K562 (cell line): ENCODE results near the gene BIRC6. TPM values are rescaled to one million over a fixed set of nuclear protein-coding genes. Genes with fewer than 3 reads are reported as not detected.

Experiments used
- ARHGAP35 ChIP-seq: fragments of 450-650 bp; IDR thresholded peaks from 2 replicates; pipeline ENCODE4 v1.6.1; 2018; ENCODE audit not compliant: partially characterized antibody
- ATF4 ChIP-seq: fragments of 450-650 bp; formaldehyde crosslinking; IDR thresholded peaks from 2 replicates; pipeline ENCODE4 v1.4.0; 2022; ENCODE audit warnings: mild to moderate bottlenecking, moderate library complexity
- BACH1 ChIP-seq: fragments of 200-800 bp; sonication (Bioruptor generic); IDR thresholded peaks from 2 replicates; pipeline ENCODE4 v1.6.1; 2016; ENCODE audit warnings: missing genetic modification characterization, missing compliant biosample characterization
- CBFA2T3 ChIP-seq: fragments of 450-650 bp; IDR thresholded peaks from 2 replicates; pipeline ENCODE4 v1.6.1; 2017
- CCNT2 ChIP-seq: IDR thresholded peaks from 2 replicates; pipeline ENCODE4 v1.6.1; 2011; ENCODE audit warnings: borderline replicate concordance, low read depth, mild to moderate bottlenecking, moderate library complexity, mixed read lengths, low read length; ENCODE audit not compliant: insufficient read length; ENCODE audit errors: extremely low read depth
- CGGBP1 ChIP-seq: fragments of 250-450 bp; sonication (Bioruptor Pico); IDR thresholded peaks from 2 replicates; pipeline ENCODE4 v1.9.0; 2021; ENCODE audit warnings: mild to moderate bottlenecking
- ELK1 ChIP-seq: sonication (generic); formaldehyde crosslinking; IDR thresholded peaks from 2 replicates; pipeline ENCODE4 v1.8.1; 2022; ENCODE audit warnings: missing genetic modification reagents
- FUS ChIP-seq: fragments of 200-400 bp; formaldehyde crosslinking; optimal IDR thresholded peaks from 2 replicates; pipeline ENCODE3; 2017; ENCODE audit warnings: low read depth, low read length
- IRF9 ChIP-seq: fragments of 450-650 bp; IDR thresholded peaks from 2 replicates; pipeline ENCODE4 v1.6.1; 2016; ENCODE audit warnings: missing biosample characterization, missing genetic modification characterization
- REST ChIP-seq, 2 experiments: fragments of 450-650 bp; formaldehyde crosslinking in 1 of 2; IDR thresholded peaks; 2 replicates each; pipeline versions ENCODE4 v1.4.0 to v1.6.1; 2014 to 2020; ENCODE audit warnings: mild to moderate bottlenecking in 2 of 2, borderline replicate concordance in 1 of 2, low read depth in 1 of 2
- SMARCA5 ChIP-seq: fragments of 450-650 bp; IDR thresholded peaks from 2 replicates; pipeline ENCODE4 v1.6.1; 2016
- TRIM24 ChIP-seq, 2 experiments: fragments of 450-650 bp; IDR thresholded peaks; 2 replicates each; pipeline ENCODE4 v1.6.1; 2016
- U2AF1 ChIP-seq: fragments of 200-400 bp; formaldehyde crosslinking; optimal IDR thresholded peaks from 2 replicates; pipeline ENCODE3; 2017; ENCODE audit warnings: mild to moderate bottlenecking, low read depth, low read length, moderate library complexity
- ZNF174 ChIP-seq: fragments of 250-450 bp; sonication (Bioruptor Pico); IDR thresholded peaks from 2 replicates; pipeline ENCODE4 v1.4.0; 2020; ENCODE audit warnings: mild to moderate bottlenecking
- ZNF354B ChIP-seq: fragments of 250-450 bp; sonication (Bioruptor Pico); IDR thresholded peaks from 2 replicates; pipeline ENCODE4 v1.4.0; 2020
- polyA plus RNA-seq, 8 experiments: library from polyadenylated mRNA; depleted of rRNA in 4 of 8; stranded (reverse) in 5 of 8; unstranded in 3 of 8; fragments of >200 nt; fragmentation: Nextera tagmentation in 2 of 8; fragmentation: Illumina TruSeq in 1 of 8; extraction: Ambion mirVana in 2 of 8; extraction: Trizol in 1 of 8; gene quantifications; 2 replicates each; pipeline versions ENCODE4 v1.2.1 to v1.2.3, GENCODE V29; 2011 to 2014; ENCODE audit warnings: inconsistent platforms in 1 of 8, missing spikeins in 1 of 8
- total RNA-seq, 7 experiments: library from RNA; depleted of rRNA in 6 of 7; stranded (reverse); fragments of >200 nt in 6 of 7; fragmentation: Illumina TruSeq in 2 of 7; extraction: Trizol in 2 of 7; gene quantifications; 2 replicates each; pipeline versions ENCODE4 v1.2.1 to v1.2.3, GENCODE V29; 2011 to 2021; ENCODE audit warnings: low replicate concordance in 1 of 7
- TF ChIP-seq, protein P1 (sequence below), 2 experiments: fragments of 450-650 bp in 1 of 2; sonication (generic) in 1 of 2; formaldehyde crosslinking in 1 of 2; IDR thresholded peaks in 1 of 2; conservative IDR thresholded peaks in 1 of 2; 2 replicates each; pipeline versions ENCODE4 v1.6.1 to v1.8.1; 2016 to 2023; ENCODE audit warnings: mild to moderate bottlenecking in 2 of 2, moderate library complexity in 2 of 2, inconsistent platforms in 1 of 2, missing genetic modification reagents in 1 of 2

The BIRC6 gene
- total and polyA plus RNA-seq, 9 of the 15 experiments (the other 6 are each of a cell fraction or from before 2014, with no cell fraction given), result 18.8 to 110 (median 49.8) TPM

DNA sequence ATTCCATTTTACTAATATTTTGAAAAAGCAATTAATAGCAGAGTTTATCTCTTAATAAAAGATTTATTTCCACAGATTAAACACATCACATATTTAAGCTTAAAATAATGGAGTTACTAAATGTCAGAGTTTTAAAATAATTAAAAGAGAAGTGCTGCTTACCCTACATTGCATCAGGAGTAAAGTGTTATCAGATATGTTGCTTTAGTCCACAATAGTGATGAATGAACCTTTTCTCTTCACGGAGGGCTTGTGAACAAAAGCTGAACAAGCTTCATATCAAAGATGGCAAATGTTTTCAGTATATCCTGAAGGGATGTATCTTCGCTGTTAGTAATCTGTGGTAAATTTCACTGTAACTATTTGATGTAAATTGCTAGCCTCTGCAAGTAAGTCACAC lies 201.7 kb downstream of the BIRC6 start (continued):
- TF ChIP-seq CCNT2 (no peak), REST (IDR thresholded peaks at IDR 0.05; ENCODE audit: borderline replicate concordance) (no peak; the same call in 1 of the 2 replicates), REST (CRISPR knock-in tag; IDR thresholded peaks at IDR 0.05; ENCODE audit: low read depth) (no peak), ELK1 (CRISPR knock-in tag) (no peak), ZNF174 (CRISPR knock-in tag) (no peak), ZNF354B (CRISPR knock-in tag) (no peak), U2AF1 (no peak), ARHGAP35 (no peak), SMARCA5 (no peak), CGGBP1 (CRISPR knock-in tag) (no peak), FUS (no peak), TRIM24 (IDR thresholded peaks at IDR 0.05) (peak; percentile 76 to 86; a peak in 2 of 4 replicates), ATF4 (peak; percentile 92), CBFA2T3 (no peak), IRF9 (tag) (no peak), BACH1 (0 out of 2 replicates have a peak, but pooled peaks have one; percentile 23)
- TF ChIP-seq, protein P1, sequence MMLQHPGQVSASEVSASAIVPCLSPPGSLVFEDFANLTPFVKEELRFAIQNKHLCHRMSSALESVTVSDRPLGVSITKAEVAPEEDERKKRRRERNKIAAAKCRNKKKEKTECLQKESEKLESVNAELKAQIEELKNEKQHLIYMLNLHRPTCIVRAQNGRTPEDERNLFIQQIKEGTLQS (IDR thresholded peaks at IDR 0.05), result peak; percentile 78; the same call in 1 of the 2 replicates
- TF ChIP-seq, protein P1 (CRISPR knock-in tag; conservative IDR thresholded peaks at IDR 0.05), result no peak
